PC-3 (cell line): ENCODE data around the gene JDP2. TPM values are rescaled to one million over a fixed set of nuclear protein-coding genes. Genes with fewer than 3 reads are reported as not detected.

Experiments
- ATAC-seq: fragments of 200-7000 bp; cut with Tn5 transposase; 2 replicates; pipeline ENCODE4 v1.9.1; 2020; ENCODE audit warnings: mild to moderate bottlenecking, moderate library complexity
- BruUV-seq: library from RNA; stranded (reverse); fragments of 400-500 nt; replicated peaks from 2 replicates; lab custom pipeline; 2021; lab: Mats Ljungman, UMichigan
- CTCF ChIA-PET: fragments of 300-600 bp; sonication (Branson Sonifier 250); formaldehyde crosslinking; loops from one replicate; lab custom pipeline; 2022; ENCODE audit warnings: antibody characterized with exemption; lab: Charles Lee
- POLR2A ChIA-PET: fragments of 300-600 bp; sonication (Branson Sonifier 250); formaldehyde crosslinking; loops from one replicate; lab custom pipeline; 2022; ENCODE audit warnings: antibody characterized with exemption; ENCODE audit not compliant: unreplicated experiment; lab: Charles Lee
- DNase-seq: peaks from one replicate; pipeline ENCODE4 v3.0.0-alpha.2; 2015
- H2AFZ ChIP-seq: fragments of 300-600 bp; sonication (generic); 2 replicates; pipeline ENCODE4 v1.6.0; 2016; ENCODE audit warnings: antibody characterized with exemption, low read length
- H3F3A ChIP-seq: fragments of 300-600 bp; sonication (generic); one replicate; pipeline ENCODE4 v1.6.0; 2017; ENCODE audit warnings: antibody characterized with exemption, low read length, control low read depth, mild to moderate bottlenecking; ENCODE audit not compliant: unreplicated experiment
- H3K27ac ChIP-seq: fragments of 300-600 bp; sonication (generic); 2 replicates; pipeline ENCODE4 v1.5.1; 2016; ENCODE audit warnings: mild to moderate bottlenecking, low read length
- H3K27me3 ChIP-seq: fragments of 300-600 bp; sonication (generic); 2 replicates; pipeline ENCODE4 v1.6.1; 2016; ENCODE audit warnings: low read length, mixed read lengths
- H3K36me3 ChIP-seq: fragments of 300-600 bp; sonication (generic); 2 replicates; pipeline ENCODE4 v1.6.1; 2016; ENCODE audit warnings: low read depth, mixed run types, low read length, mixed read lengths
- H3K4me1 ChIP-seq: fragments of 300-600 bp; sonication (generic); 2 replicates; pipeline ENCODE4 v1.5.1; 2016; ENCODE audit warnings: low read length; ENCODE audit not compliant: insufficient read depth
- H3K4me2 ChIP-seq: fragments of 300-600 bp; sonication (generic); 2 replicates; pipeline ENCODE4 v1.6.0; 2016; ENCODE audit warnings: low read length
- H3K4me3 ChIP-seq: fragments of 300-600 bp; sonication (generic); 2 replicates; pipeline ENCODE4 v1.5.1; 2016; ENCODE audit warnings: mild to moderate bottlenecking, low read length, mixed read lengths
- H3K79me2 ChIP-seq: fragments of 300-600 bp; sonication (generic); 2 replicates; pipeline ENCODE4 v1.6.1; 2017; ENCODE audit warnings: low read length, mixed read lengths
- H3K9ac ChIP-seq: fragments of 300-600 bp; sonication (generic); 2 replicates; pipeline ENCODE4 v1.6.0; 2016; ENCODE audit warnings: mild to moderate bottlenecking, low read length
- H3K9me2 ChIP-seq: fragments of 300-600 bp; sonication (generic); replicated peaks from 2 replicates; pipeline ENCODE4 v1.6.1; 2016; ENCODE audit warnings: mixed run types, low read length, mixed read lengths
- H3K9me3 ChIP-seq: fragments of 300-600 bp; sonication (generic); 2 replicates; pipeline ENCODE4 v1.6.1; 2016; ENCODE audit warnings: low read length, mixed read lengths
- H4K20me1 ChIP-seq: fragments of 300-600 bp; sonication (generic); 2 replicates; pipeline ENCODE4 v1.6.1; 2016; ENCODE audit warnings: low read length, mixed read lengths
- EZH2 ChIP-seq: fragments of 300-600 bp; sonication (generic); IDR thresholded peaks from one replicate; pipeline ENCODE4 v1.6.1; 2017; ENCODE audit warnings: antibody characterized with exemption, mild to moderate bottlenecking, low read length; ENCODE audit not compliant: unreplicated experiment
- EZH2phosphoT487 ChIP-seq: fragments of 300-600 bp; sonication (generic); IDR thresholded peaks from 2 replicates; pipeline ENCODE4 v1.6.1; 2018; ENCODE audit warnings: mild to moderate bottlenecking, antibody characterized with exemption, low read length, borderline replicate concordance
- intact Hi-C: fragments of 100-400 bp; cut with micrococcal nuclease; formaldehyde crosslinking; loops from 2 replicates; pipeline ENCODE4 v1.9.0; 2023
- total RNA-seq: library from RNA; depleted of rRNA; stranded (reverse); fragments of >200 nt; gene quantifications from 2 replicates; pipeline ENCODE4 v1.2.3, GENCODE V29; 2014
- TF ChIP-seq, protein P1 (sequence below): fragments of 300-600 bp; sonication (generic); conservative IDR thresholded peaks from 2 replicates; pipeline ENCODE4 v1.5.1; 2017; ENCODE audit warnings: antibody characterized with exemption, low read depth, mild to moderate bottlenecking, low read length

Gene JDP2
- total RNA-seq, 1 experiment from 2014 or later = 5.8 TPM

GRCh38 chr14:75434890-75435248 lies 7.0 kb downstream of the JDP2 start:
- no TSS peak for BruUV-seq

DNA sequence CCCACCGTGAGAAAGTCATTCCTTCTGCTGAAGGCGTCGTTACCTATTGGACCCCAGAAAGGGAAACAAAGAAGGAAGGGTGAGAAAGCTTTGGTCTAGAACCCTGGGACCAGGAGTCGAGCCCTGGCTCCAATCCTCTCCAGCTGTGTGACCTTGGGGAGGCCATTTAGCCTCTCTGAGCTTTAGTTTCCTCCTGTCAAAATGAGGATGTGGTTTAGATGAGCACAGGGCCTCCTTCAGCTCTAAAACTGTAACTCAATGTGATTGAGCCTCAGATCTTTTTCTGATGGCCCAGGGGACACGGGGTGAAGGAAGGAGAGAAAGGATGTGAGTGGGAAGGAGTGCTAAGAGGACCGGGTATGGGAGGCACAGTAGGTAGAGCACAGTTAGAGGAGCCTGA lies 7.7 kb downstream of the JDP2 start:
- H3K36me3 ChIP-seq = no peaks in the 10 kb centered on the region
- intact Hi-C loops = no loop called here
- TF ChIP-seq EZH2phosphoT487 = no peak
- no peak for TF ChIP-seq EZH2
- TF ChIP-seq, protein P1, sequence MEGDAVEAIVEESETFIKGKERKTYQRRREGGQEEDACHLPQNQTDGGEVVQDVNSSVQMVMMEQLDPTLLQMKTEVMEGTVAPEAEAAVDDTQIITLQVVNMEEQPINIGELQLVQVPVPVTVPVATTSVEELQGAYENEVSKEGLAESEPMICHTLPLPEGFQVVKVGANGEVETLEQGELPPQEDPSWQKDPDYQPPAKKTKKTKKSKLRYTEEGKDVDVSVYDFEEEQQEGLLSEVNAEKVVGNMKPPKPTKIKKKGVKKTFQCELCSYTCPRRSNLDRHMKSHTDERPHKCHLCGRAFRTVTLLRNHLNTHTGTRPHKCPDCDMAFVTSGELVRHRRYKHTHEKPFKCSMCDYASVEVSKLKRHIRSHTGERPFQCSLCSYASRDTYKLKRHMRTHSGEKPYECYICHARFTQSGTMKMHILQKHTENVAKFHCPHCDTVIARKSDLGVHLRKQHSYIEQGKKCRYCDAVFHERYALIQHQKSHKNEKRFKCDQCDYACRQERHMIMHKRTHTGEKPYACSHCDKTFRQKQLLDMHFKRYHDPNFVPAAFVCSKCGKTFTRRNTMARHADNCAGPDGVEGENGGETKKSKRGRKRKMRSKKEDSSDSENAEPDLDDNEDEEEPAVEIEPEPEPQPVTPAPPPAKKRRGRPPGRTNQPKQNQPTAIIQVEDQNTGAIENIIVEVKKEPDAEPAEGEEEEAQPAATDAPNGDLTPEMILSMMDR = no peak
- no peaks in the 10 kb centered on the region for H3K9me3 ChIP-seq
- CTCF ChIA-PET = no interaction called here
- no peak overlapping the region for H3K27ac ChIP-seq
- H2AFZ ChIP-seq = no peak overlapping the region
- no peak overlapping the region for H3K4me3 ChIP-seq
- no peaks in the 10 kb centered on the region for H3K9me2 ChIP-seq
- H4K20me1 ChIP-seq = no peaks in the 10 kb centered on the region
- POLR2A ChIA-PET = no interaction called here
- H3K27me3 ChIP-seq = no peaks in the 10 kb centered on the region
- ATAC-seq = no peak
- no peaks in the 10 kb centered on the region for H3K4me1 ChIP-seq
- no peaks in the 10 kb centered on the region for H3K79me2 ChIP-seq
- no peaks in the 10 kb centered on the region for H3F3A ChIP-seq
- no peak overlapping the region for H3K9ac ChIP-seq
- no peak for DNase-seq
- H3K4me2 ChIP-seq = no peak overlapping the region
- no TSS peak for BruUV-seq

More at GRCh38 chr14:75434890-75435248, 7.0 kb downstream of the JDP2 start:
- Histone ChIP-seq H3K27ac (no peak overlapping the region), H3K4me2 (no peak overlapping the region), H3K4me1 (no peaks in the 10 kb centered on the region), H3F3A (no peaks in the 10 kb centered on the region), H3K9ac (no peak overlapping the region), H3K36me3 (no peaks in the 10 kb centered on the region), H4K20me1 (no peaks in the 10 kb centered on the region), H3K79me2 (no peaks in the 10 kb centered on the region), H3K4me3 (no peak overlapping the region), H3K27me3 (no peaks in the 10 kb centered on the region), H2AFZ (no peak overlapping the region), H3K9me3 (no peaks in the 10 kb centered on the region), H3K9me2 (no peaks in the 10 kb centered on the region)
- intact Hi-C loops = no loop called here
- CTCF ChIA-PET = no interaction called here
- DNase-seq = no peak
- ATAC-seq = no peak
- POLR2A ChIA-PET = no interaction called here
- TF ChIP-seq EZH2phosphoT487 (no peak), EZH2 (no peak)
- TF ChIP-seq, protein P1 = no peak

DNA sequence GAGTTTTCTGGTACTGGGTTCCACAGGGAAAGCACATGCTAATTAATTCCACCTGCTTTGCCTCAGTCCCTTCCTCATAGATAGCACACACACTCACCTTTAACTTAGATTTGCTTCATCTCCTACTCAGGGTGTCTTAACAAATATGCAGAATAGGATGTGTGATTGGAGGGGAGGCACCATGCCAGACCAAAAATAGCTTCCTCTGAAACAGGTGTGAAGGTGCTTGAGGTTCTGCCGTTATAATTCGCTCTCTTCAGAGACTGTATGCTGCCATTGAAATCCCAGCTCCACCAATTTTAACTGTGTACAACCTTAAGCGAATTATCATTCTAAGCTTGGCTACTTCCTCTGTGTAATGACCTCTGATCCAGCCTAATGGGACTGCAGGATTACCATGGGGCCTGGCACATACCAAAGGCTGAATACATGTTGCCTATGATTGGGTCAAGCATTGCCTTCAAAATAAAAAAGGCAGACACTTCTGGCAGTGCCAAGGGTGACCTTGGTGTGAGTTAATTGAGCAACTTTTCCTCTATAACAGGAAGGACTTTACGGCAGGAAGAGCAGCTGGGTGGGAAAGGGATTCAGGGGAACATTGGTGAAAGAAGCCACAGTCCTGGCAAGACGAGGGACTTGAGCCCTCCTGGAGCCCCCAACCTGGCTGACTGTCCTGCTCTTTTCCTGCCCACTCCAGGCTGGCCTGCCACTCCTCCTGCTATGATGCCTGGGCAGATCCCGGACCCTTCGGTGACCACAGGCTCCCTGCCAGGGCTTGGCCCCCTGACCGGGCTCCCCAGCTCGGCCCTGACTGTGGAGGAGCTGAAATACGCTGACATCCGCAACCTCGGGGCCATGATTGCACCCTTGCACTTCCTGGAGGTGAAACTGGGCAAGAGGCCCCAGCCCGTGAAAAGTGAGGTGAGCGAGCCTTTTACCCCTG lies 9.7 kb downstream of the JDP2 start:
- ChIA-PET POLR2A (no interaction called here), CTCF (no interaction called here)
- Histone ChIP-seq H3K36me3 (no peaks in the 10 kb centered on the region), H3K4me2 (no peak overlapping the region), H3K79me2 (no peaks in the 10 kb centered on the region), H4K20me1 (no peaks in the 10 kb centered on the region), H3K9me3 (no peaks in the 10 kb centered on the region), H3K4me1 (peaks cover 3% of the 10 kb centered on the region; the same call in 1 of the 2 replicates), H3K27me3 (no peaks in the 10 kb centered on the region), H3K9me2 (no peaks in the 10 kb centered on the region), H3F3A (no peaks in the 10 kb centered on the region), H3K27ac (no peak overlapping the region), H2AFZ (no peak overlapping the region), H3K4me3 (no peak overlapping the region), H3K9ac (no peak overlapping the region)
- no peak for TF ChIP-seq EZH2
- TF ChIP-seq, protein P1 = no peak
- TF ChIP-seq EZH2phosphoT487 = no peak
- BruUV-seq = no TSS peak
- DNase-seq (no peak), ATAC-seq (no peak)
- intact Hi-C loops = no loop called here
